Measurements from ENCODE around the gene FAM219B. TPM values are rescaled to one million over a fixed set of nuclear protein-coding genes. Genes with fewer than 3 reads are reported as not detected.
"Not testable (repeated sequence)": the region's sequence is repeated elsewhere in the genome, so short reads cannot be mapped to it uniquely, and the experiment has no call there.

The FAM219B gene
- total RNA-seq, 2 experiments from 2014 or later, result 21.5 to 26.8 TPM

- TF ChIP-seq CTCF (IDR thresholded peaks at IDR 0.05), result no peak
- Histone ChIP-seq H3K4me3 (ENCODE audit: low read length) (no peak overlapping the region), H3K36me3 (ENCODE audit: insufficient read depth, low read length) (peaks cover 70% of the 10 kb centered on the region), H3K27me3 (ENCODE audit: control insufficient read depth in 1 of 2, insufficient read depth in 2 of 2, low read length in 2 of 2) (no peaks in the 10 kb centered on the region), H3K4me1 (ENCODE audit: insufficient read depth, low read length) (no peaks in the 10 kb centered on the region), H3K27ac (ENCODE audit: low read depth in 1 of 2, low read length in 2 of 2) (no peak overlapping the region), H3K9me3 (ENCODE audit: control insufficient read depth in 1 of 2, insufficient read depth in 1 of 2, low read length in 2 of 2) (no peaks in the 10 kb centered on the region)
- H3K4me3 Mint-ChIP-seq, result no peak overlapping the region
- H3K27me3 Mint-ChIP-seq, result no peaks in the 10 kb centered on the region
- H3K27ac Mint-ChIP-seq, result no peak overlapping the region
- no peaks in the 10 kb centered on the region for H3K9me3 Mint-ChIP-seq
- H3K36me3 Mint-ChIP-seq (ENCODE audit: low read depth), result peaks cover 70% of the 10 kb centered on the region
- intact Hi-C loops (cut with DNase I, micrococcal nuclease), result no loop called here
- no peak for ATAC-seq (ENCODE audit: poor library complexity)
- ChIA-PET CTCF (interaction anchor here (1.1 kb wide), 1 partner anchor 19 kb away, joined by 5 read pairs; no protein-coding TSS in a partner anchor), POLR2A (interaction anchor here (1.4 kb wide), 1 partner anchor 14 kb away, joined by 3 read pairs; the partner anchor contains the start of gene FAM219B)
- no peak for DNase-seq
- no peaks in the 10 kb centered on the region for H3K4me1 Mint-ChIP-seq (ENCODE audit: low read depth)
Measured at GRCh38 chr15:74920456-74920855, 13.8 kb upstream of the FAM219B start.

GRCh38 chr15:74917676-74918075, 11.0 kb upstream of the FAM219B start:
- ChIA-PET POLR2A (interaction anchor here (0.6 kb wide), 1 partner anchor 454 kb away, joined by 3 read pairs; no protein-coding TSS in a partner anchor), CTCF (no interaction called here)
- DNase-seq (no peak), ATAC-seq (ENCODE audit: poor library complexity) (no peak)
- intact Hi-C loops (cut with DNase I, micrococcal nuclease), result no loop called here
- Histone ChIP-seq H3K4me1 (ENCODE audit: insufficient read depth, low read length) (no peaks in the 10 kb centered on the region), H3K27me3 (ENCODE audit: control insufficient read depth in 1 of 2, insufficient read depth in 2 of 2, low read length in 2 of 2) (no peaks in the 10 kb centered on the region), H3K27ac (ENCODE audit: low read depth in 1 of 2, low read length in 2 of 2) (no peak overlapping the region), H3K9me3 (ENCODE audit: control insufficient read depth in 1 of 2, insufficient read depth in 1 of 2, low read length in 2 of 2) (no peaks in the 10 kb centered on the region), H3K36me3 (ENCODE audit: insufficient read depth, low read length) (peaks cover 67% of the 10 kb centered on the region), H3K4me3 (ENCODE audit: low read length) (no peak overlapping the region)
- TF ChIP-seq CTCF (IDR thresholded peaks at IDR 0.05), result no peak
- Mint-ChIP-seq H3K27ac (no peak overlapping the region), H3K4me3 (no peak overlapping the region), H3K4me1 (ENCODE audit: low read depth) (no peaks in the 10 kb centered on the region), H3K36me3 (ENCODE audit: low read depth) (peaks cover 71% of the 10 kb centered on the region), H3K9me3 (no peaks in the 10 kb centered on the region), H3K27me3 (no peaks in the 10 kb centered on the region)

- H3K4me3 ChIP-seq (ENCODE audit: low read length); intact Hi-C loops (cut with DNase I, micrococcal nuclease); H3K4me3 Mint-ChIP-seq; H3K27ac ChIP-seq (ENCODE audit: low read depth in 1 of 2, low read length in 2 of 2); H3K27me3 ChIP-seq (ENCODE audit: control insufficient read depth in 1 of 2, insufficient read depth in 2 of 2, low read length in 2 of 2); H3K9me3 ChIP-seq (ENCODE audit: control insufficient read depth in 1 of 2, insufficient read depth in 1 of 2, low read length in 2 of 2); H3K27me3 Mint-ChIP-seq; H3K9me3 Mint-ChIP-seq; CTCF ChIA-PET; H3K4me1 ChIP-seq (ENCODE audit: insufficient read depth, low read length); H3K27ac Mint-ChIP-seq; H3K4me1 Mint-ChIP-seq (ENCODE audit: low read depth); ATAC-seq (ENCODE audit: poor library complexity); DNase-seq: not testable (repeated sequence)
- peaks cover 46% of the 10 kb centered on the region for H3K36me3 Mint-ChIP-seq (ENCODE audit: low read depth)
- peaks cover 40% of the 10 kb centered on the region for H3K36me3 ChIP-seq (ENCODE audit: insufficient read depth, low read length)
- POLR2A ChIA-PET, result interaction anchor here (1.4 kb wide), 1 partner anchor 12 kb away, joined by 3 read pairs; no protein-coding TSS in a partner anchor
Measured at GRCh38 chr15:74913799-74914198, 7.1 kb upstream of the FAM219B start.

GRCh38 chr15:74913041-74913440, 6.4 kb upstream of the FAM219B start:
- Histone ChIP-seq H3K36me3 (ENCODE audit: insufficient read depth, low read length) (peaks cover 32% of the 10 kb centered on the region), H3K4me3 (ENCODE audit: low read length) (no peak overlapping the region), H3K9me3 (ENCODE audit: control insufficient read depth in 1 of 2, insufficient read depth in 1 of 2, low read length in 2 of 2) (no peaks in the 10 kb centered on the region), H3K4me1 (ENCODE audit: insufficient read depth, low read length) (peaks cover 2% of the 10 kb centered on the region), H3K27ac (ENCODE audit: low read depth in 1 of 2, low read length in 2 of 2) (no peak overlapping the region), H3K27me3 (ENCODE audit: control insufficient read depth in 1 of 2, insufficient read depth in 2 of 2, low read length in 2 of 2) (no peaks in the 10 kb centered on the region)
- TF ChIP-seq CTCF (IDR thresholded peaks at IDR 0.05), result no peak
- Mint-ChIP-seq H3K36me3 (ENCODE audit: low read depth) (peaks cover 39% of the 10 kb centered on the region), H3K27me3 (no peaks in the 10 kb centered on the region), H3K4me3 (no peak overlapping the region), H3K27ac (no peak overlapping the region), H3K4me1 (ENCODE audit: low read depth) (no peaks in the 10 kb centered on the region), H3K9me3 (no peaks in the 10 kb centered on the region)
- ATAC-seq (ENCODE audit: poor library complexity) (no peak), DNase-seq (no peak)
- CTCF ChIA-PET, result no interaction called here
- intact Hi-C loops (cut with DNase I, micrococcal nuclease), result no loop called here
- POLR2A ChIA-PET, result no interaction called here
